Measurements from ENCODE around the gene KANK3. TPM values are rescaled to one million over a fixed set of nuclear protein-coding genes. Genes with fewer than 3 reads are reported as not detected.
"Not testable (repeated sequence)": the region's sequence is repeated elsewhere in the genome, so short reads cannot be mapped to it uniquely, and the experiment has no call there.

KANK3 gene
- polyA plus RNA-seq, 6 donors from 2014 or later: 0.09 to 0.23 TPM; not detected in 4

- H3K9me3 Mint-ChIP-seq, H3K27me3 Mint-ChIP-seq, H3K4me1 Mint-ChIP-seq, H3K4me3 Mint-ChIP-seq, DNase-seq, H3K27ac Mint-ChIP-seq, H3K36me3 Mint-ChIP-seq: not testable (repeated sequence)
- ATAC-seq (ENCODE audit: low read depth in 2 of 2): peak in 1 of 2 donors; percentile 49
These were observed 51.7 kb downstream of the KANK3 start for GRCh38 chr19:8291337-8291736.

DNA sequence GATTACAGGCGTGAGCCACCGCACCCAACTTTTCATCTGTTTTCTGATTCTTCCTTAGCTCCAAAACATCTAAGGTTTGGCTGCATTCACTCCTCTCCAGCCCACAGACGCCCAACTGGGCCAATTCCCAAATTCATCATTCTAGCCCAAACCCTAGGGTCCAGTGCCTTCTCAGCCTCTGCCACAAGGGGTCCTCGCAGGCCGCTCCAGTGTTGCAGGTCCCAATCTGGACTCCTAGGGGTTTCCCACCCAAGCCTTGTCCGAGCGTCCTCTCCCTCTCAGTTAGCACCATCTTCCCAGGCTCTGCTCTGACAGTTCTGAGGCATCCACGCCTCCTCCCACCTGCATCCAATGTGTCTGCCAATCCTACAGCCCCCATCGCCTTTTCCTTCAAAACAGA lies 66.6 kb downstream of the KANK3 start:
- ATAC-seq (ENCODE audit: low read depth in 2 of 2): peak; percentile 46 to 50
- H3K4me3 Mint-ChIP-seq, H3K9me3 Mint-ChIP-seq, DNase-seq, H3K4me1 Mint-ChIP-seq, H3K36me3 Mint-ChIP-seq, H3K27me3 Mint-ChIP-seq, H3K27ac Mint-ChIP-seq: not testable (repeated sequence)

Other genes with a start within 250 kb of the KANK3 start
- not detected for gene FBN3, start 193.7 kb downstream of the KANK3 start, polyA plus RNA-seq (ENCODE audit: low read depth in 6 of 6)
- 10 to 100 TPM; 36.3 to 53.3 (median 43.7) TPM for gene CERS4, start 133.9 kb downstream of the KANK3 start, polyA plus RNA-seq (ENCODE audit: low read depth in 6 of 6)
- 10 to 100 TPM; 16.0 to 32.4 (median 24.3) TPM for gene CD320, start 34.9 kb downstream of the KANK3 start, polyA plus RNA-seq (ENCODE audit: low read depth in 6 of 6)
- gene NDUFA7, start 21.9 kb downstream of the KANK3 start, polyA plus RNA-seq (ENCODE audit: low read depth in 6 of 6): 100 to 1,000 TPM; 117 to 143 (median 128) TPM
- 1,000 to 10,000 TPM; 1,256 to 2,811 (median 2,461) TPM for gene RPS28, start 21.8 kb downstream of the KANK3 start, polyA plus RNA-seq (ENCODE audit: low read depth in 6 of 6)
- not detected for gene ANGPTL4, start 20.9 kb upstream of the KANK3 start, polyA plus RNA-seq (ENCODE audit: low read depth in 6 of 6)
- 10 to 100 TPM; 47.9 to 81.2 (median 58.2) TPM for gene RAB11B, start 47.1 kb upstream of the KANK3 start, polyA plus RNA-seq (ENCODE audit: low read depth in 6 of 6)
- gene MARCHF2, start 70.0 kb upstream of the KANK3 start, polyA plus RNA-seq (ENCODE audit: low read depth in 6 of 6): 10 to 100 TPM; 19.9 to 40.4 (median 31.3) TPM
- 100 to 1,000 TPM; 185 to 283 (median 210) TPM for gene HNRNPM, start 101.7 kb upstream of the KANK3 start, polyA plus RNA-seq (ENCODE audit: low read depth in 6 of 6)
- under 1 TPM in 2 of 6 donors, not detected in 4; 0.26 to 0.27 TPM for gene PRAM1, start 159.4 kb upstream of the KANK3 start, polyA plus RNA-seq (ENCODE audit: low read depth in 6 of 6)
- gene ZNF414, start 170.9 kb upstream of the KANK3 start, polyA plus RNA-seq (ENCODE audit: low read depth in 6 of 6): 10 to 100 TPM in 4 of 6 donors, 1 to 10 TPM in 2; 7.4 to 25.5 (median 11.7) TPM
- 10 to 100 TPM in 3 of 6 donors, 1 to 10 TPM in 3; 7.2 to 24.4 (median 9.6) TPM for gene MYO1F, start 234.2 kb upstream of the KANK3 start, polyA plus RNA-seq (ENCODE audit: low read depth in 6 of 6)